Calu3 (cell line): ENCODE data around the gene LKAAEAR1. TPM values are rescaled to one million over a fixed set of nuclear protein-coding genes. Genes with fewer than 3 reads are reported as not detected.

ENCODE experiments used
- BruUV-seq: library from RNA; stranded (reverse); fragments of 400-500 nt; replicated peaks from 2 replicates; lab custom pipeline; 2021; lab: Mats Ljungman, UMichigan
- CTCF ChIA-PET: fragments of 300-600 bp; sonication (Branson Sonifier 250); formaldehyde crosslinking; loops from one replicate; lab custom pipeline; 2022; ENCODE audit warnings: antibody characterized with exemption; lab: Charles Lee
- DNase-seq: peaks from one replicate; pipeline ENCODE4 v3.0.0; 2022
- H3K27ac Mint-ChIP-seq: one replicate; pipeline ENCODE4 v1.8.0; 2022; ENCODE audit warnings: mixed read lengths; ENCODE audit not compliant: unreplicated experiment
- H3K27me3 Mint-ChIP-seq: one replicate; pipeline ENCODE4 v1.8.0; 2022; ENCODE audit warnings: mixed read lengths; ENCODE audit not compliant: unreplicated experiment
- H3K36me3 Mint-ChIP-seq: one replicate; pipeline ENCODE4 v1.8.0; 2022; ENCODE audit warnings: mild to moderate bottlenecking, moderate library complexity, mixed read lengths; ENCODE audit not compliant: insufficient read depth, unreplicated experiment
- H3K4me1 Mint-ChIP-seq: one replicate; pipeline ENCODE4 v1.8.0; 2022; ENCODE audit warnings: mild to moderate bottlenecking, low read depth, mixed read lengths; ENCODE audit not compliant: unreplicated experiment
- H3K4me3 Mint-ChIP-seq: one replicate; pipeline ENCODE4 v1.8.0; 2022; ENCODE audit warnings: mild to moderate bottlenecking, low read depth, moderate library complexity, mixed read lengths; ENCODE audit not compliant: unreplicated experiment
- H3K9me3 Mint-ChIP-seq: one replicate; pipeline ENCODE4 v1.8.0; 2022; ENCODE audit warnings: low read depth, mixed read lengths; ENCODE audit not compliant: unreplicated experiment
- CTCF ChIP-seq: fragments of 200-600 bp; IDR thresholded peaks from one replicate; pipeline ENCODE4 v1.8.0; 2022; ENCODE audit warnings: antibody characterized with exemption; ENCODE audit not compliant: unreplicated experiment
- intact Hi-C: fragments of 100-400 bp; cut with micrococcal nuclease; formaldehyde crosslinking; loops from one replicate; pipeline ENCODE4 v1.10.0; 2022; ENCODE audit not compliant: unreplicated experiment
- total RNA-seq: library from RNA; stranded (reverse); gene quantifications from 2 replicates; pipeline ENCODE4 v1.2.3, GENCODE V29; 2022

The LKAAEAR1 gene
- total RNA-seq, 1 experiment from 2014 or later = not detected

DNA sequence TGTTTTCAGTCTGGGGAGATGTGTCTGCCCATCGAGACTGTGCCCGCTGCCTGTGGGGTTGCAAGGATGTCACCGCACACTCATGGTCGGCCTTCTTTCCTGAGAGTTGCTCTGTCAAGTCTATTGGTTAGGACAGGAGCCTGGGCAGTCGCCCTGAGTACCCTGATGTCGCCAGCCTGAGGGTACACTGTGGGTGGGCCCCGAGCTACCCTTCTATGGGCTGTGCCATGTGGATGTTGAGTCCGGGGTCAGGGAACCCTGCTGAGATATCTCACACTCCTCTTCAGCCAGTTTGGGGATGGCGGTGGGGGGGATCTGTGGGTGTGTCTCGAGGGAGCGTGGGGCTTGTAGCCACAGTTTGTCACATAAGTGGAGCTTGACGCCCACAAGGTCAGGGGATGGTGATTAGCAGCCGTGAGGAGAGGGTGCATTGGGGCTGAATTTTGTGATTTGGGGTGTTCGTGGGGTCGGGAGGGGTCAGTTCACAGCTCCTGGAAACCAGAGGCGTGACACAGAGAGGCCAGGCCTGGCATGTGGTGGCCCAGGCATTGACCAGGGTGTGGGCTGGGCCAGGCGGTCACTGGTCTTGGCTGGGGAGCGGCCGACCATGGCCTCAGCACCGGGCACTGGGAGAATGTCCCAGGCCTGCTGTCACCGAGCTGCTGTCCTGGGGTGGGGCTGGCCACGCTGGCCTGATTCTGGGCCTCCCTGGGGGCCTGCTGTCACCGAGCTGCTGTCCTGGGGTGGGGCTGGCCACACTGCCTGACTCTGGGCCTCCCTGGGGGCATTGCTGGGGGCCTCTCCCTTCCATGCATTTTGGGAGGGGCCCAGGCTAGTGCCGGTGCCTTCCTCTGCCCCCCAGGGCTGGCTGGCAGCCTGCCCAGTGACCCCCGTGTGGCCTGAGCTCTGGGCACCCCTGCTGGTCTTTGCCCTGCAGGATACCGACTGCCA, 24.8 kb upstream of the LKAAEAR1 start:
- Mint-ChIP-seq H3K27me3 (peaks cover 94% of the 10 kb centered on the region), H3K4me3 (no peak overlapping the region), H3K4me1 (no peaks in the 10 kb centered on the region), H3K9me3 (no peaks in the 10 kb centered on the region), H3K36me3 (peaks cover 5% of the 10 kb centered on the region), H3K27ac (no peak overlapping the region)
- CTCF ChIA-PET = no interaction called here
- no peak for TF ChIP-seq CTCF
- DNase-seq = no peak
- no TSS peak for BruUV-seq
- intact Hi-C loops = no loop called here

DNA sequence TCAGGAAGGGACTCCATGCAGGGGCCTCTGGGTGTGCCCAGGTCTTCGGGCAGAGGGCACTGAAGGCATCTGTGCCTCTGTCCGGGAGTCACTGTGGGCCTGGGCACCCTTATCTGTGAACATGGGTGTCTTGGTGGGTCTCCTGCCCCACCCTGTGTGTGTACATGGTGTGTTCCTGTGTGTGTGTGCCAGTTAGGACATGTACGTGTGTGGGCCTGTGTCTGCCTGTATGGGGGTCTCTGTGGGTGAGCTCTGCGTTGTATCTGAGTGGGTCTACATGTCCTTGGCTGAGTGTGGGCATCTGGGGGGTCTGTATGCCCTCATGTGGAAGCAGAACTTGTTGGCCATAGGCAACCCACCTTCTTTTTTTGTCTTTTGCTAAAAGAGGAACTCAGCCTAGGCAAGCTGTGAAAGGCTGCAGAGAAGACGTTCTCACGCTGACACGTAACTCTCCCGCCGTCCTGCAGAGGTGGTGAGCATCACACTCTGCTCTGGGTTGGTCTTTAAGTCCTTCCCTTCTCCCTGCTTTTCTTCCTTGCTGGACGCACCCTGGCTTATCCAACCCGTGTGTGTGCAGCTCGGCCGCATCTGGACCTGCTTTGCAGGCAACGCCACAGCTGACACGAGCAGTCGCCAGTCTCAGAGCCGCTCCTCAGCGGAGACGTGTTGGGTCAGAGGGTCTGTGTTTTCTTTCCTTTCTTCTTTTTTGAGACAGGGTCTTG, 23.7 kb upstream of the LKAAEAR1 start:
- intact Hi-C loops = no loop called here
- H3K27me3 Mint-ChIP-seq = peaks cover 94% of the 10 kb centered on the region
- no TSS peak for BruUV-seq

GRCh38 chr20:64106981-64107735, 23.0 kb upstream of the LKAAEAR1 start, which contains the start of gene NPBWR2:
NPBWR2 (minus strand) TSS chr20:64107565; CDS start chr20:64106831, 734 bp downstream.
- CTCF ChIA-PET = interaction anchor here (0.6 kb wide), 1 partner anchor 1568 kb away, joined by 11 read pairs; no protein-coding TSS in a partner anchor
- BruUV-seq = no TSS peak
- TF ChIP-seq CTCF = no peak
- intact Hi-C loops = no loop called here
- Mint-ChIP-seq H3K27ac (no peak within 1 kb of the TSS), H3K36me3 (peaks cover 5% of the 10 kb centered on the region), H3K9me3 (no peaks in the 10 kb centered on the region), H3K27me3 (peaks cover 94% of the 10 kb centered on the region), H3K4me1 (no peaks in the 10 kb centered on the region), H3K4me3 (no peak within 1 kb of the TSS)
- DNase-seq = no peak

More for the DNA sequence above, 23.7 kb upstream of the LKAAEAR1 start:
- TF ChIP-seq CTCF = no peak
- Mint-ChIP-seq H3K27ac (no peak overlapping the region), H3K4me3 (no peak overlapping the region), H3K4me1 (no peaks in the 10 kb centered on the region), H3K9me3 (no peaks in the 10 kb centered on the region), H3K36me3 (peaks cover 5% of the 10 kb centered on the region)
- no peak for DNase-seq
- CTCF ChIA-PET = interaction anchor here (0.6 kb wide), 1 partner anchor 476 kb away, joined by 4 read pairs; no protein-coding TSS in a partner anchor
